Measurements from ENCODE around the gene CRABP1.
A peak's percentile ranks its signal among the peaks of the same experiment; 100 is the strongest.

Gene CRABP1

DNA sequence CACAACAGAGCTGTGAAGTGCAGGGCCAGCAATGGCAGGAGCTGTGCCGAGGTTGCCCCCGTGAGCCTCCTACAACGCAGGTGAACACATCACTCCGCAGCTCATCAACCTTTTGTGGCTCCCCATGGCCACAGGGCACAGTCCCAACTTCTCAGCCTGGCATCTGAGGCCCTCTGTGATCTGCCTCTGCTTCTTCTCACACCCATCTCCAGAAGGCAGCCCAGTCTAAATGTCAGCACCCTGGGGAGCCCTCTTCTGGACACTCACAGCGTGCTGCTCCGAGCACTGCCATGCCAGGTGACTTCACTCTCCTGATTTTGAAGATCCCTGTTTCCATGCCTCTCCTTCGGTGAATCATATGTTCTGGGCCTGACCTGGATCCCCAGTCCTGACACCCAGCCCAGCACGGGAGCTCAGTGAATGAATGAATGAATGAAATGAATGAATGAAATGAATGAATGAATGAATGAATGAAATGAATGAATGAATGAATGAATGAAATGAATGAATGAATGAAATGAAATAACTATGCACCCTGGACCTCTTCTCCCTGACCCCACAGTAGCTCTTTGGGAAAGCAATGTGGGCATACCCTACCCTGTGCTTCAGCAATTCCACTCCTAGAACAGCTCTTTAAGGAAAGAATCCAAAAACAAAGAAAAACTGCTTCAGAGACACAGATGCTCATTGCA lies 22.9 kb upstream of the CRABP1 start:
- DNase-seq: peak; percentile 38 to 71

DNA sequence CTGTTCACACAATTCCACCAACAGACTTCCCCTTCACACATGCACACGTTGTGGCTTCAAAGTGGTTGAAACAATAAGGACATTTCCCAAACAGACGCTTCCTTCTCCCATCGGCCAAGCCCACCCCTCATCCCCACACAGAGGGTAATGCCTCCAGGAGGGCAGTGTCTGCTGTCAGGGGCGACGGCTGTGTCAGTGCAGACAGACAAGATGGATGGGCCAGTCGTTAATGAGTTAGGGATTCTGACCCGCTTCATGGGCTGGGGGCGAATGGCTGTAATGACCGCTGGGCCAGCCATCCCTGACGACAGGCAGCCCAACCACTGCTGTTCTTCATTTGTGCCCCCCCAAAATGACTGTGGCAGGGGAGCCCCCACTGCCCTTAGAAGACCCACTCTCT lies 20.6 kb upstream of the CRABP1 start:
- DNase-seq: no peak

DNA sequence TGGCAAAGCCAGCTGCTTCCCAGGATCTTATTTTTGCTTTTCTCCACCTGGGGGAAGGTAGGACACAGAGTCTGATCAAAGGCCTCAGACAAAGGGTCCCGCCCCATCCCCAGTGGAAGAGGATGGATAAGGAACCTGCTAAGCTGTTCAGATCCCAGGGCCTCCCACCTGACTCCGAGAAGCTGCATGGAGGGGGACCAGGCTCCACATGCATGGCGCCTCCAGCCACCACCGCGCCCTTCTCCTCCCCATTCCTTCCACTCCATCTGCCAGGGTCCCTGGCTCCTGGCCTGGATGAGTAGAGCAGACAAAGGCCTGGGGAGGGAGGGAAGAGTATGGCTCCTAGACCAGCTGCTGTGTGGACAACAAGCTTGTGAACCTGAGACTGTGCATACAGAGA lies 20.0 kb upstream of the CRABP1 start:
- DNase-seq: no peak

DNA sequence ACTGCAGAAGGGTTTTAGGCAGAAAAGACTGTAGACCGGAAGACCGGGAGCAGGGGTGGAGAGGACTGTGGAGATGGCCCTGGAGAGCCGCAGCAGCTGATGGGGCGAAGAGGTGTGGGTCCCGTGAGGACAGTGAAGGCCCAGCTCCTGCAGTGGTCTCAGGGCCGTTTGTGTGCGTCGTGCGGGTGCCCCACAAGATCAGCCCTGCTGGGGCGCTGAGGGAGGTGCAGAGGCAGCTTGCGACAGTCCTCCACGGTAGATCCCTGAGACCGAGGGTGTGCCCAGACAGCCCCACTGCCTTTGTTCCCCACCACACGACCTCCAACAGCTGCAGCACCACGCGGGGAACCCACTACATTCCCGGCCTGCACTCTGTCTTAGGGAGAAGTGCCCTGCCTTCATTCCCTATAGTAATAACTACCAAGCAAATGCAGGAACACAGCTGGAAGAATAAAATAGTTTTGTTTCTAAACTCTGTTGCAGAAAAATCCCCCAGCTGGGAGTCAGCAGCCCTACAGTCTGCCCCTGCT lies 19.0 kb upstream of the CRABP1 start:
- DNase-seq: no peak

DNA sequence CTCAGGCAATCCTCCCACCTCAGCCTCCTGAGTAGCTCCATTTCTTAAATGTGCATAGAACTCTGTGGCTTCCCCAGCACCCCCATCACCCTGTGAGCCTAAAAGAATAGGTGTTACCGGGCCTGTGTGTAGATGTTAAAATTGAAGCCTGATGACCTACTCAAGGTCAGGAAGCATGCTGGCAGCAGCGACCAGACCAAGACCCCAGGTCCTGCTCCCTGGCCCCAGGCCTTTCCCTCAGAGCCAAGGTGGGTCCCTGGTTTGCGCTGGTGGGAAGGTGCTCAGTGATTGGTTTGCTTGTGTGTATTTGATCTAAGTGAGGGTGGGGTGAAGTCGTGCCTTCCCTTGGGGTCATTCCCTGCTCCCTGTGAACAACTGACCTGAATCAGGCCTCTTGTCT lies 18.4 kb upstream of the CRABP1 start:
- DNase-seq: no peak

DNA sequence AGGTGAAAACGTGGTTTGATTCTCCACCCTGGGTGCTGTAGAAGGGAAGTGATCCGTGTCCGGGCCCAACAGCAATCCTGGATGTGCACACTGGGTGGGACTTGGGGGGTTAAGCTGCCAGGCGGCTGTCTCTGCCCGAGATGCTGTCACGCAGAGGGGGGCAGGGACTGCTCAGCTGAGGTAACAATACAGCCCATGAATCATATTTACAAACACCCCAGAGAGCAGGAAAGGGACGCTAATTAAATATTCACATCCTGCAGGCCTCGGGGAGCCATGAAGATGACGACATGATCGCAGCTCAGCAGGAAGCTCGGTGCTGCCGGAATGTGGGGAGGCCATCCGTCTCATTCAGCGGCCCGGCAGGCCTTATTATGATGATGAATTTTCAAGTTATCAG lies 17.9 kb upstream of the CRABP1 start:
- DNase-seq: no peak

DNA sequence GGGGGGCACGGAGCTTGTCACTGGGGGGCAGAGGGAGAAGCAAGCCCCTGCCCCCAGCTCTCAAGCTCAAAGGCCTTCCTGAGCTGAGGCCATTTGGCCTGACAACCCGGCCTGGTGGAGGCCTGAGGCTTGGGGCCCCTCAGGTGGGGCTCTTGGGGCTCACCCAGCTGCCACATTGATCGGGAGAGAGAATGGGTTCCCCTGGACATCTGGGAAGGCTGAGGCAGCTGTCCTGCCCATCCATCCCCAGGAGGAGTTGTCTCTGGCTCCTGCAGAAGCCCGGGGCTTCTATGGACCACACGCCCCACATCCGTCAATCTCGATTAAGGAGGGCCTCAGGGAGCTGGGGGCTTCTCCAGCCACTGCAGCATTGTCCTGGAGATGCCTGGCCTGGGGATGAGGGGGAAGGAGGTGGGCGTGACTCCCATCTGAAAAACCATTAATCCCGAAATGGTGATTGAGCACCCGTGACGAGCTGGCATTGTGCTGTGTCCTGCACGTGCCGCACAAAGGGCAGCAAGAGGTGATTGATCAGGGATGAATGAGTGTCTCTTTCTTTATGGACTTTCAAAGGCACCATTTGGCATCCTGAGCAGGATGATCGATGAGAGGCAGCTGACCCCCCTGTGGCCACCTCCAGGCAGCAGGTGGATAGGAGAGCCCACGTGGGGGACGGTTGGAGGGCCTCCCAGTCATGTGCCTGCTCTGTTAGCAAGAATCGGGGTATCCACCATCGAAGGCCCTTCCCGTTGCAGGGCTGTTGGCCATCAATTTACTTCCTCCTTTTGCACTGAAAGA lies 17.2 kb upstream of the CRABP1 start:
- no peak for DNase-seq

DNA sequence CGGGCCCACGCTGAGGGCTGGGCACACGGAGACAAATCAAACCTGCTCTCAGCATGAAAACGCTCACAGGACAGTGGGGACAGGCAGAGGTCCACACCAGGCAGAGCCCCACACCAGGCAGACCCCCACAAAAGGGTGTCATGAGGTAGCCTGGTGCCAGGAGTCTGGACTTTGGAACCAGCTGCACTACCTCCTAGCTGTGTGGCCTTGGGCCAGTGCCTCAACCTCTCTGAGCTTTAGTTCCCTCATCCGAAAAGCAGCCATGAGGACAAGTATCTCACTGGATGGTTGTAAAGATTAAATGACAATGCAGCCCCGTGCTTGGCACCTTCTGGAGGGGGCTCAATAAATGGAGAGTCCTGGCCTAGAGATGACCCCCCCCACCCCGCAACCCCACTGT lies 16.5 kb upstream of the CRABP1 start:
- no peak for DNase-seq

DNA sequence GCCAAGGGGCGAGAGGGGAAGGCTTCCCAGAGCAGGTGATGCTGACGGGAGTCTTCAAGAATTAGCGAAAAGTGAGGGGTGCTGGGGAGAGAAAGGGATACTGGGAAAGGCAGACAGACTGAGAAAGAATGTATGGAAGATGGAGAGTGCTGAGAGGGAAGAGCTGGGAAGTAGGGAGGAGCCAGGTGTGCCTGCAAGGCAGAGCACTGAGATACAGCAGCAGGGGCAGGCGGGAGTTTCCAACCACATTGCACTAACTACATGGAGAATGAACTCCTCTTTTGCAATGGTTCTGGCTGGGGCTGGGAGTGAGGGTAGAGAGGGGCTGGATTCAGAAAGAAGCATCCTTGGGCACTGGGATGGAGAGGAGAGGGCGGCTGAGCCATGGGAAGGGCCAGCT lies 16.0 kb upstream of the CRABP1 start:
- DNase-seq: no peak

DNA sequence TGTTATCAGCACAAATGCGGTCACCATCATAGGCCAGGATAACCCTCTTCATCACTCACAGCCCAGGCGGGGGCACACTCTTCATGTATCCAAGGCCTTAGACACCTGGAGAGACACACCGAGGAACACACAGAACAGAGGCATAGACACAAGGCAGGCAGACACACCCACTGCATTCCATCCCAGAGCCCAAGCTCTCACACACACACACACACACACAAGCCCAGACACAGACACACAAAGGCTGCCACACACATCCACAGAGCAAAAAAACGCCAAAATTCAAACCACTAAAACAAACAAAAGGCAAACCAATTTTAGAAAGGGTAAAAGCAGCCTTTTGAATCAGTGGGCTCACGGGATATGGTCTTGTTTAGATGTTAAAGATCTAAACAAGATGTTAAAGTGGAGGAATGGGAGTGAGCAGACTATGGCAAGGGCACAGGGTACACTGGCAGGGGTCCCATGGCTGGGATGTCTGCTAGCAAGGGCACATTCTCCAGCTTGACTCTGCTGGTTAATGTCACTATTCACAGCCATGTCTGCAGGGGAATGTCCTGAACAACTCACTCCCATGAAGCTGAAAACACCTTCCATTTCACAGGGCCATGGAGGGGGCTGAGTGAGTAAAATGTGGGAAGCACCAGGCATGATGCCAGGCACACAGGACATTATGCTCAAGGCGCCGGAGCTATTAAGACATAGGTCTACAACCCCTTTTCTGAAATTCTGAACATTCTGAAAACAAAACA lies 14.9 kb upstream of the CRABP1 start:
- DNase-seq: no peak

DNA sequence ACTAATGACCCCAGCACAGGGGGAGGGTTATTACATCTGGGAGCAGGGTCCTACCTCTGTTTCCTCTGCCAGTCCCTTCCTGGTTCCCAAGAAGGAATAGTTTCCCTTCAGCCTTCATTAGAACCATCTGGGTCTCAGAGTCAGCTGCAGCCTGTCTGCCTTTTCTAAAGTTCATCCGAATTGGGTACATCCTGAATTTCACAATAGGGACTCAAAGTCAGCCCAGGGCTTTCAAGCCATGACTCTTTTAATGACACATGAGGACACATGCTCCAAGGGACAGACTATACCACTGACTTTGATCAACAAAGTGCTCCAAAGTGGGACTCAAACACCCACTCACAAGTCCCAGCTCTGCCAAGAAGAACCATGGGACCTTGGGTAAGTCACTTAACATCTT lies 12.7 kb upstream of the CRABP1 start:
- DNase-seq: no peak

DNA sequence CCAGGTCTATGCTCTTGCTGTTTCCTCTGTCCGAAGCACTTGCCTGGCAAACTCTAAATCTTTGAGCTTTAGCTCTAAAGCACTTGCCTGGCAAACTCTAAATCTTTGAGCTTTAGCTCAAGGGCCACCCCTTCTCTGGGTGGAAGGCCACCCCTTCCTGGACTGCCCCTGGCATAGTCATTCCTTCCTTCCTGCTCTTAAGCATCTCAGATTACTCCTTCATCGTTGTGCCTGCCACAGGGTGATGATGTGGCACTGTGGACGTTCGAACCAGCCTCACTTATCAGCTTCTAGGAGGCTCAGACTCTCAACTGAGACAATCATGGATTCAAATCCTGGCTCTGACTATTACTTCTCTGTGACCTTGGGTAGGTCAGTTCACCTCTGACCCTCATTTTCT lies 10.5 kb upstream of the CRABP1 start:
- DNase-seq: no peak

DNA sequence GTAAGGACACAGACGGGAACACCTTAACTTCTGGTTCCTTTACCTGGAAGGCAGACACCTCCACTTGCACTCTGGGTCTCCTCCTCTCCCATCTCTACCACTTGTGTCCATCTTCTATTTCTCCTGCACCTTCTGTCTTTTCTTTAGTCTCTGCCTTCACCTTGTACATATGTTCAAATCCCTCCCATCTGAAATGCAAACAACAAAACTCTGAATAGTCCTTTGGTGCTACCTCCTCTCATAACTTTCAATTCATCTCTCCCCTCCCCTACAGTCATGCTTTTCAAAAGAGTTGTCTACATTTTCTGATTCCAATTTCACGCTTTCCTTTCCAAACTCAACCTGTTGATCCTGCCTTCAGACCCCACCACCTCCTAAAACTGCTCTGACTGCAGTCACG lies 5.3 kb upstream of the CRABP1 start:
- DNase-seq: no peak

DNA sequence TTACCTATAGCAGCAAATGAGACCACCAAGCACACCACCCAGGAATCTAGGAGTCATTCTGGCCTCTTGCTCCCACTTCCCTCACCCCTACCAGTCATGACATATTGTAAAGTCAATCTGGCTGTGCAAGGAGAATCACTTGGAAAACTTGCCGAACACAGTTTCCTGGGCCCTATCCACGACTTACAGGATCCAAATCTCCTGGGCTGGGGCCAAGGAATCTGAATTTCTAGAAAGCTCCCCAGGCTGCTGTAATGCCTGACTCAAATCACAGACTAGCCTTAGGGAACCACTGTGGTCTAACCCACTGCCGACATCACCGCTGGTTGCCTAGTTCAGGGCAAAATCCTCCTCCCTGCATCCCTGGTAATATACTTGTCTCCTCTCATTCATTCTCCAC lies 4.2 kb upstream of the CRABP1 start:
- no peak for DNase-seq

DNA sequence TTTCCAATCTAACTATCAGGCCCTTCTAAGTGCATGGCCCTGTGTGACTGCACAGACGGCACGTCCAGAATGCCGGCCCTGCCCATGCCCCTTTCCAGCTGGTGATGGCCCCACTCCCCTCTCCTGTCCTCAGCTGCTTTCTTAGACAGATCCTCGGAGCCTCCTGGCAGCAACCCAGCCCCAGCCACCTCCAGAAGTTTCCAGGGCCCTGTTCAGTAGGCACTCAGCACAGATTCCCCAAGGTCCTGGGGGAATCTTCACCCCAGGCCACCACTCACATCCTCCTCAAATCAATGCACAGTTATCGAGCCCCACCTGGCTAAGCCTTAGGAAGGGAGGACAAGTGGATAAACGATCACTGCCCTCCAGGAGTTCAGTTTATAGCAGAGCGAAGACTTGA lies 1.4 kb upstream of the CRABP1 start:
- DNase-seq: no peak

DNA sequence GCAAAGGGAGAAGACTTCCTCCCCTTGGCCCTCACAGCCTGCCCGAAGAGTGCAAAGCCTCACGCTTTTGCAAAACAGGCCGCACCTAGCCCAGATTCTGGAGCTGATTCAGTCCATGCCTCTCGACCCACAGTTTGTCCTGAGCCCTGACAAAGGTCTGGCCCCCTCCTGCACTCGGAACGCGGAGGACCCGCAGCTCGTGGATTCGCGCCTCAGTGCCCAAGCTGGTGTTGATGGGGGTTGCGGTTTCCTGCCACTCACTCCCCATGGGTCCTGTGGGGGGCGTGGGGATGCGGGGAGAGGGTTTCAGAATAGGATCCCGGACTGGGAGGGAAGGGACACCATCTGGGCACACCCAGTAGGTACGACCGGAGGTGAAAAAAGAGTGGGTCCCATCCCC lies 594 bp upstream of the CRABP1 start:
- no peak for DNase-seq

DNA sequence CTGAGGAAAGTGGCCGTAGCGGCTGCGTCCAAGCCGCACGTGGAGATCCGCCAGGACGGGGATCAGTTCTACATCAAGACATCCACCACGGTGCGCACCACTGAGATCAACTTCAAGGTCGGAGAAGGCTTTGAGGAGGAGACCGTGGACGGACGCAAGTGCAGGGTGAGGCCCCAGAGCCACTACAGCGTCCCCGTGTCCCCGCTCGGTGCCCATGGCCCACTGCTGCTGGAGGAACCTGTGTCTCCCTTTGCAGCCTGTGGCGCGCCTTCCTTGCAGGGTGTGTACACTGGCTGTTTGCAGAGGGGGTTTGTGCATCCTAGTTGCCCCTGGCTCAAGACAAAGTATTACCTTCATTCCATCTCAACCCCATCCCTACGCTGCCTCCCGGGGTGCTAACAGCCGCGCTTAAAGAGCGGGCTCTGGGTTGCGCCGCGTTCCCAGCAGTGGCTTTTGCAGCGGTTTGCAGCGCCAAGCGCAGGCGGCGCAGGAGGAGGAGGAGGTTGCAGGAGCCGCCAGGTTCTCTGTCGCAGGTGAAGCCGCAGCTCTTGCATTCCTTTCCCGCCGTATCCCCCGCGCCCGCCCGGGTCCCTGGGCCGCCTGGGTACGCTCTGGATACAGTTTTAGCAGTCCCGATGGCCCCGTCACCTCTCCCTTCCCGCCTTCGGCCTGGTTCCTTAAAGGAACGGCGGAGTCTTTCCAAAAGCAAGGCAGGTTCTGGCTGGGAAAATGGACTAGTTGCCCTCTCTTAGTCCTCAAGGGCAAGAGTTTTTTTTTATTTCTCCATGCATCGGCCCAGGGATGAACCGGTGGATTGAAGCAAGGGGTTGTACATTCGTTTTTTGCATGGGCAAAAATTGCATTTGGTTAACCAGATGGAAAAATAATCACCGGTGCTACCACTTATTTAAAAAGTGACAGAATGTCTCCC lies 1.2 kb downstream of the CRABP1 start:
- DNase-seq: peak in 1 of 2 experiments; percentile 55

DNA sequence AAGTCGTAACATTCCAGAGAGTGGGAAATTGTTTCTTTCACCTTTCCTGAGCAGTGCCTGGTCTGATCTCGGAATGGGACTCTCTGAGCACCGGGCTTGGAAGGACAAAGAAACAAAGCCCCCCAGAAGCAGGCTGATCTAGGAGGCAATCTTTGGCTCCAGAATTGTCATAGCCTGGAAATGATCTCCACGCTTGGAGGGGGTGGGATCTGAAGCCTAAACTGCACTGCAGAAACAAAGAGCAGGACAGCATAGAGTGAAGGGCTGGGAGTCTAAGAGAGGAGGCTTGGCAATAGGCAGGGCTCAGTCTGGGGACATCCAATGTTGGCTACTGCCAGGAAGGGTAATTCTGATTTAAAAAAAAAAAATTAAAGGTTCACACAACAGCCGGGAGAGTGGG lies 1.9 kb downstream of the CRABP1 start:
- no peak for DNase-seq

DNA sequence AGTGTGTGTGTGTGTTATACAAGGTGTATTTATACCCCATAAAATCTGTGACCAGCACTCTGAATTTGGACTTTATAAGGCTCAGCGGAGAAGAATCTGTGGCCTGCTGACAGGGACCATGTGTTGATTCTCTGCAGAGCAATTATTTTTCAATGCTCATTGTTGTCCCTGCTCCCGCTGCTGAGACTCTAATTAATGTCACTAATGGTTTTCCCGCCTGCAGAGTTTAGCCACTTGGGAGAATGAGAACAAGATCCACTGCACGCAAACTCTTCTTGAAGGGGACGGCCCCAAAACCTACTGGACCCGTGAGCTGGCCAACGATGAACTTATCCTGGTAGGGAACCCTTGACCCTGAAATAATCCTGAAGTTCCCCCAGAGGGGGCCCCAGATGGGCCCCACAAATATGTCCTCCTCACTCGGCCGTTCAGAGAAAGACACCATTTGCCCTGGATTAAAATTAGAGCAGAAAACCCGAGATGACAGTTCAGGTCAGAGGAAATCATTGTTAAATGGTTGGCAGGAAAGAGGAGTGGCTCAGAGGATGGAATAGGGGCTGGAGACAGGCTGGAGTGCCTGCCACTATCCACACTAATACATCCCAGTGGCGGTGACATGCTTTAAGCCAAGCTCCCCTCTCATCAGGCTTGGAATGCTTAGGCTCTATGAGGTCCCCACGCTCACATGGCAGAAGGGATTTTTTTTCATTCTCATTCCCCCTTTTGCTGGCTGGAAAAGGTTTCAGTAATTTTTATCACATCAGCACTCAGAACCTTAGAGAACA lies 3.3 kb downstream of the CRABP1 start:
- DNase-seq: no peak

DNA sequence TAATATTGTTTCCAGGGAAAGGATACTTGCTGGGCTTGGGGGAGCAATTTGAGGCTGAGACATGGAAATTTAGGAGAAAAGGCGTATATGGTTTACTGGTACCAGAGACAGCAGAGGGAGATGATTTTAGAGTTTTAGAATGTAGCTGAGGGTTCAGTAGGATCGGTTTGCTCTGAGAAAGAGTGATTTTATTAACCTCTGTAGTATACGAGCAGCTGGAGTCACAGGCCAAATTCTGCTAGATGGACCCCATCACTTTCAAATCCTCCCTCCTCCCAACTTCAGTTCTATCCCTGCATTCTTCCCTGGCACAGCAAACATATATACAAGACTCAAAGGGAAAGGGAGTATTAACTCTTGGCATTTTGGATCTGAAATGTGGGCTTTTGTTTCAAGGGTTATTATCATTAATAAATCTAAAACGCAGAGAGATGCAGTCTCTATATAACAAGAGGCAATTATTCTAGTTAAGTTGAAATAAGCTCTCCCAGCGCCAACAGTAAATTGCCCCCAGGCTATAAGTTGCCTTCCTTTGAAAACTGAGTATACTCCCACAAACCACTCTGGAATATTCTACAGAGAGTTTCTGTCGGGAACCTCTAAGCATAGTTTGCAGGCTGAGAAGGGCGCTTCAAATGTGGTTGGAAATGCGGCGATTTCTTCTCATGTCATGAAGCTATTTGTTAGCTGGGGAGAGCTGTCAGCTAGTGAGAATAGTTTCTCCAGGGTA lies 5.4 kb downstream of the CRABP1 start:
- no peak for DNase-seq
